ENCODE results near the gene CHORDC1. TPM values are rescaled to one million over a fixed set of nuclear protein-coding genes. Genes with fewer than 3 reads are reported as not detected.

CHORDC1 gene
- total and polyA plus RNA-seq, 2 of the 13 experiments (the other 11 are each of a cell fraction or from before 2014, with no cell fraction given) = 19.1 to 73.5 TPM

DNA sequence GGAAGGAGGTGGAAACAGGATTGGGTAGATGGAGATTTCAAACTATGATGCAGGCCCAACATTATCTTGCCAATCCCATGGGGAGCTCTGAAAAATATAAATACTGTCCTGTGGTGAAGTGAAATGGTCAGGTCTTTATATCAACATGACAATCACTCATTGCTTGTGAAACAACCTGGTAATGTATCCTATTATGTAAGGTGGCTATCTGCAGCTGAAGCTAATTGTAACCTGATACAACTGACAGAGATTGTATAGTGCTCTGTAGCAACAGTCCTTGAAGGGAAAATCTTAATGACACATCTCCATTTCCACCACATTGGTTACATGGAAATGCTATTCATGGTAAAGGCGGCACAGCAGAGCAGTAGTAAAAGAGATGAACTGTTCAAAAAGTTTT, 20.7 kb upstream of the CHORDC1 start:
- TF ChIP-seq ZNF605 (CRISPR knock-in tag; IDR thresholded peaks at IDR 0.05) = no peak
- TF ChIP-seq ZNF331 (CRISPR knock-in tag; IDR thresholded peaks at IDR 0.05) = no peak
- TF ChIP-seq, protein P1, sequence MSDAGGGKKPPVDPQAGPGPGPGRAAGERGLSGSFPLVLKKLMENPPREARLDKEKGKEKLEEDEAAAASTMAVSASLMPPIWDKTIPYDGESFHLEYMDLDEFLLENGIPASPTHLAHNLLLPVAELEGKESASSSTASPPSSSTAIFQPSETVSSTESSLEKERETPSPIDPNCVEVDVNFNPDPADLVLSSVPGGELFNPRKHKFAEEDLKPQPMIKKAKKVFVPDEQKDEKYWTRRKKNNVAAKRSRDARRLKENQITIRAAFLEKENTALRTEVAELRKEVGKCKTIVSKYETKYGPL (CRISPR knock-in tag; IDR thresholded peaks at IDR 0.05) = no peak
- TF ChIP-seq ZFAT (CRISPR knock-in tag; conservative IDR thresholded peaks at IDR 0.05) = no peak
- TF ChIP-seq SPEN (CRISPR knock-in tag; IDR thresholded peaks at IDR 0.05; ENCODE audit: low read depth) = no peak
- TF ChIP-seq POLR2A (IDR thresholded peaks at IDR 0.05; ENCODE audit: insufficient read depth in 1 of 2, low read depth in 2 of 2, low read length in 2 of 2) = no peak
- no peak for TF ChIP-seq ZSCAN25 (CRISPR knock-in tag; IDR thresholded peaks at IDR 0.05)
- no peak for TF ChIP-seq ZNF589 (CRISPR knock-in tag; conservative IDR thresholded peaks at IDR 0.05)
- TF ChIP-seq, protein P2, sequence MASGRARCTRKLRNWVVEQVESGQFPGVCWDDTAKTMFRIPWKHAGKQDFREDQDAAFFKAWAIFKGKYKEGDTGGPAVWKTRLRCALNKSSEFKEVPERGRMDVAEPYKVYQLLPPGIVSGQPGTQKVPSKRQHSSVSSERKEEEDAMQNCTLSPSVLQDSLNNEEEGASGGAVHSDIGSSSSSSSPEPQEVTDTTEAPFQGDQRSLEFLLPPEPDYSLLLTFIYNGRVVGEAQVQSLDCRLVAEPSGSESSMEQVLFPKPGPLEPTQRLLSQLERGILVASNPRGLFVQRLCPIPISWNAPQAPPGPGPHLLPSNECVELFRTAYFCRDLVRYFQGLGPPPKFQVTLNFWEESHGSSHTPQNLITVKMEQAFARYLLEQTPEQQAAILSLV (CRISPR knock-in tag; IDR thresholded peaks at IDR 0.05; ENCODE audit: borderline replicate concordance) = no peak
- no peak for TF ChIP-seq ZSCAN12 (CRISPR knock-in tag; IDR thresholded peaks at IDR 0.05)
- TF ChIP-seq MYNN (CRISPR knock-in tag; IDR thresholded peaks at IDR 0.05; ENCODE audit: low read depth) = no peak
- no peak for TF ChIP-seq YEATS2 (CRISPR knock-in tag; IDR thresholded peaks at IDR 0.05; ENCODE audit: borderline replicate concordance)
- WGBS (ENCODE audit: low lambda C conversion rate) = 91% methylated on average over 1 of the region's 1 CpG
- no peaks in the 10 kb centered on the region for H3K4me1 ChIP-seq (ENCODE audit: insufficient read depth, low read length)
- H3K36me3 ChIP-seq (replicated peaks in 1 of 2; ENCODE audit: control insufficient read depth in 1 of 2, insufficient read depth in 2 of 2, low read length in 2 of 2) = no peaks in the 10 kb centered on the region
- DNase-seq (ENCODE audit: low spot score) = no peak
- H3K27ac ChIP-seq (ENCODE audit: extremely low read length, insufficient read depth, low read length) = no peak overlapping the region
- intact Hi-C loops (cut with micrococcal nuclease; ENCODE audit: unreplicated experiment) (no loop called here), in situ Hi-C loops (cut with HindIII; ENCODE audit: extremely low pct_ligation_motif_present, low pct_unique_long_range_greater_than_20kb) (no loop called here)
- no peak overlapping the region for H3K4me3 ChIP-seq (replicated peaks in 1 of 3; ENCODE audit: insufficient read depth in 1 of 3, low read depth in 2 of 3, low read length in 3 of 3)
- no peaks in the 10 kb centered on the region for H4K20me1 ChIP-seq (ENCODE audit: insufficient read depth, low read length)
- no peak overlapping the region for H3K4me2 ChIP-seq (ENCODE audit: low read depth, low read length)
- no peaks in the 10 kb centered on the region for H3K9me3 ChIP-seq (ENCODE audit: low read length)
- H3K79me2 ChIP-seq (ENCODE audit: insufficient read depth, low read length) = no peaks in the 10 kb centered on the region
- FAIRE-seq = no peak
- POLR2A ChIA-PET = no interaction called here
- no TSS peak for BruUV-seq (replicated peaks)
- no peak overlapping the region for H2AFZ ChIP-seq (ENCODE audit: low read length)
- H3K27me3 ChIP-seq (ENCODE audit: control insufficient read depth in 1 of 2, insufficient read depth in 2 of 2, low read length in 2 of 2) = no peaks in the 10 kb centered on the region
- CTCF ChIA-PET (ENCODE audit: low intra/inter-chr PET ratio, low total read pairs) = no interaction called here
- no peak for ATAC-seq
- H3K9ac ChIP-seq (ENCODE audit: insufficient read depth, low read depth, low read length) = no peak overlapping the region
